GM23338 (cell line): ENCODE data around the gene SLC26A1. TPM values are rescaled to one million over a fixed set of nuclear protein-coding genes. Genes with fewer than 3 reads are reported as not detected.

Experiments used
- ATAC-seq: fragments of 200-7000 bp; cut with Tn5 transposase; 3 replicates; pipeline ENCODE4 v1.9.1; 2020
- DNase-seq: peaks from one replicate; pipeline ENCODE4 v3.0.0-alpha.2; 2015; ENCODE audit warnings: low spot score
- H2AFZ ChIP-seq: fragments of 200-600 bp; sonication (generic); 2 replicates; pipeline ENCODE4 v1.8.0; 2016; ENCODE audit warnings: antibody characterized with exemption, mild to moderate bottlenecking, moderate library complexity
- H3F3A ChIP-seq: fragments of 200-600 bp; sonication (generic); replicated peaks from 2 replicates; pipeline ENCODE4 v1.8.0; 2017; ENCODE audit warnings: antibody characterized with exemption, mixed run types, low read depth
- H3K27ac ChIP-seq: fragments of 200-600 bp; sonication (generic); 2 replicates; pipeline ENCODE4 v1.6.1; 2016; ENCODE audit warnings: low read depth
- H3K27me3 ChIP-seq: fragments of 200-600 bp; sonication (generic); 2 replicates; pipeline ENCODE4 v1.8.0; 2016; ENCODE audit warnings: mild to moderate bottlenecking, mixed run types, moderate library complexity; ENCODE audit not compliant: insufficient read depth
- H3K36me3 ChIP-seq: fragments of 200-600 bp; sonication (generic); 2 replicates; pipeline ENCODE4 v1.8.0; 2016; ENCODE audit warnings: mild to moderate bottlenecking; ENCODE audit not compliant: insufficient read depth
- H3K4me1 ChIP-seq: fragments of 200-600 bp; sonication (generic); 2 replicates; pipeline ENCODE4 v1.8.0; 2016; ENCODE audit warnings: mild to moderate bottlenecking, moderate library complexity; ENCODE audit not compliant: insufficient read depth
- H3K4me2 ChIP-seq: fragments of 200-600 bp; sonication (generic); 2 replicates; pipeline ENCODE4 v1.7.1; 2017; ENCODE audit warnings: mixed run types
- H3K4me3 ChIP-seq: fragments of 200-600 bp; sonication (generic); 2 replicates; pipeline ENCODE4 v1.6.1; 2016; ENCODE audit warnings: mixed run types
- H3K79me2 ChIP-seq: fragments of 200-600 bp; sonication (generic); replicated peaks from 2 replicates; pipeline ENCODE4 v1.8.0; 2017; ENCODE audit warnings: mild to moderate bottlenecking; ENCODE audit not compliant: insufficient read depth
- H3K9me2 ChIP-seq: fragments of 200-600 bp; sonication (generic); 2 replicates; pipeline ENCODE4 v1.8.0; 2017; ENCODE audit not compliant: insufficient read depth
- H4K20me1 ChIP-seq: fragments of 200-600 bp; sonication (generic); replicated peaks from 2 replicates; pipeline ENCODE4 v1.8.0; 2017; ENCODE audit warnings: mild to moderate bottlenecking; ENCODE audit not compliant: insufficient read depth
- H3K27ac Mint-ChIP-seq: 2 replicates; pipeline ENCODE4 v1.8.0; 2020; ENCODE audit warnings: inconsistent platforms, mild to moderate bottlenecking, moderate library complexity, mixed read lengths
- H3K27me3 Mint-ChIP-seq: 3 replicates; pipeline ENCODE4 v1.8.0; 2022; ENCODE audit warnings: low read depth, mild to moderate bottlenecking, moderate library complexity, mixed read lengths, inconsistent platforms; ENCODE audit not compliant: insufficient read depth, poor library complexity
- H3K36me3 Mint-ChIP-seq: 3 replicates; pipeline ENCODE4 v1.8.0; 2021; ENCODE audit warnings: low read depth, mild to moderate bottlenecking, inconsistent platforms, moderate library complexity, mixed read lengths
- H3K4me1 Mint-ChIP-seq: 3 replicates; pipeline ENCODE4 v1.8.0; 2020; ENCODE audit warnings: mild to moderate bottlenecking, inconsistent platforms, mixed read lengths
- H3K4me3 Mint-ChIP-seq: 3 replicates; pipeline ENCODE4 v1.8.0; 2021; ENCODE audit warnings: moderate library complexity, mild to moderate bottlenecking, inconsistent platforms, mixed read lengths
- H3K9me3 Mint-ChIP-seq: 3 replicates; pipeline ENCODE4 v1.8.0; 2020; ENCODE audit warnings: moderate library complexity, mild to moderate bottlenecking, inconsistent platforms, mixed read lengths
- EZH2phosphoT487 ChIP-seq: fragments of 200-600 bp; sonication (generic); IDR thresholded peaks from one replicate; pipeline ENCODE4 v1.8.1; 2018; ENCODE audit warnings: antibody characterized with exemption; ENCODE audit not compliant: unreplicated experiment
- JUNB ChIP-seq: IDR thresholded peaks from one replicate; pipeline ENCODE4 v1.6.1; 2016; ENCODE audit warnings: antibody characterized with exemption; ENCODE audit not compliant: unreplicated experiment
- POLR2AphosphoS5 ChIP-seq: IDR thresholded peaks from 2 replicates; pipeline ENCODE4 v1.6.1; 2016; ENCODE audit warnings: antibody characterized with exemption, low read depth
- STAT1 ChIP-seq: IDR thresholded peaks from one replicate; pipeline ENCODE4 v1.6.1; 2016; ENCODE audit warnings: antibody characterized with exemption; ENCODE audit not compliant: unreplicated experiment
- ZNF331 ChIP-seq: fragments of 250-450 bp; sonication (Bioruptor Pico); IDR thresholded peaks from 2 replicates; pipeline ENCODE4 v1.5.0; 2020; ENCODE audit warnings: low read depth, mild to moderate bottlenecking, moderate library complexity
- polyA plus RNA-seq: library from polyadenylated mRNA; unstranded; fragments of >200 nt; fragmentation: Nextera tagmentation; extraction: Ambion mirVana; gene quantifications from 2 replicates; pipeline ENCODE4 v1.2.1, GENCODE V29; 2016
- total RNA-seq: library from RNA; depleted of rRNA; stranded (reverse); fragments of >200 nt; shearing (Covaris generic); gene quantifications from 2 replicates; pipeline ENCODE4 v1.2.3, GENCODE V29; 2014
- TF ChIP-seq, protein P1 (sequence below), 2 experiments: fragments of 200-600 bp in 1 of 2; sonication (generic) in 1 of 2; conservative IDR thresholded peaks; 2 replicates each; pipeline versions ENCODE4 v1.5.1 to v1.6.1; 2016 to 2017; ENCODE audit warnings: antibody characterized with exemption in 2 of 2, low read depth in 2 of 2, mild to moderate bottlenecking in 2 of 2, moderate library complexity in 1 of 2

Gene SLC26A1
- total and polyA plus RNA-seq, 2 experiments from 2014 or later = 0.10 to 0.27 TPM

DNA sequence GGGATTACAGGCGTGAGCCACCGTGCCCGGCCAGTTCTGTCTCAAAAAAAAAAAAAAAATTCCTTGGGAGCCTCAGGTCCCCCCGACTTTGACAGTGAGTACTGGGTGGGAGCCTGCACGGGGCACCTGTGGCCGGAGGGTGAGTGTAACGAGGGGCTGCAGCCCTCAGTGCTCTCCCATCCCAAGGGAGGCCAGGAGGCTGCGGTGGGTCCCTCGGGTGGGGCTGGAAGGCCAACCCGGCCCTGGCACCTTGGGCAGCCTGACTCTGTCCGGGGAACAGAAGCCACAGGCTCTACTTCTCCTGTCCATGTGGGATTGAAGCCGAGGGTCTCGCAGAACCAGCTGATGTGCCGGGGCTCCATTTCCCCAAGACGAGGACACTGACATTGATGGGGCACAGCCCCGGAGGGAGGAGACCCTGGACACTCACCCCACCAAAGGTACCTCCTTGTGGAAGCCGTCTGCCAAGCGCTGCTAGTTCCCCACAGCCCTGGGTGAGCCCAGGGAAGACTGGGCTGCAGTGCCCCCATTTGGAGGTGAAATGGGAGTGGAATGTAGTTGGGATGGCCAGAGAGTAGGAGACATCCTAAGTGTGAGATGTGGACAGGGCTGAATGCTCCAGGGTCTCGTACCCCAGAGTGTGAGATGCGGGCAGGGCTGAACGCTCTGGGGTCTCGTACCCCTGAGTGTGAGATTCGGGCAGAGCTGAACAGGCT, 2.3 kb upstream of the SLC26A1 start:
- no peaks in the 10 kb centered on the region for H3K9me2 ChIP-seq
- H3K4me3 ChIP-seq = no peak overlapping the region
- H3K4me1 Mint-ChIP-seq = peaks cover 4% of the 10 kb centered on the region; the same call in 2 of the 3 replicates
- no peak overlapping the region for H3K4me2 ChIP-seq
- no peaks in the 10 kb centered on the region; the same call in 1 of the 2 replicates for H4K20me1 ChIP-seq
- no peaks in the 10 kb centered on the region for H3K9me3 Mint-ChIP-seq
- H3K4me1 ChIP-seq = no peaks in the 10 kb centered on the region; the same call in 1 of the 2 replicates
- peaks cover 44% of the 10 kb centered on the region for H3K27me3 Mint-ChIP-seq
- H3K36me3 Mint-ChIP-seq = no peaks in the 10 kb centered on the region
- H3K27me3 ChIP-seq = peaks cover 47% of the 10 kb centered on the region
- H3K4me3 Mint-ChIP-seq = no peak overlapping the region
- no peak overlapping the region for H3K27ac ChIP-seq
- H2AFZ ChIP-seq = no peak overlapping the region
- H3K27ac Mint-ChIP-seq = no peak overlapping the region
- no peaks in the 10 kb centered on the region for H3F3A ChIP-seq
- no peak for TF ChIP-seq ZNF331
- TF ChIP-seq, protein P1, sequence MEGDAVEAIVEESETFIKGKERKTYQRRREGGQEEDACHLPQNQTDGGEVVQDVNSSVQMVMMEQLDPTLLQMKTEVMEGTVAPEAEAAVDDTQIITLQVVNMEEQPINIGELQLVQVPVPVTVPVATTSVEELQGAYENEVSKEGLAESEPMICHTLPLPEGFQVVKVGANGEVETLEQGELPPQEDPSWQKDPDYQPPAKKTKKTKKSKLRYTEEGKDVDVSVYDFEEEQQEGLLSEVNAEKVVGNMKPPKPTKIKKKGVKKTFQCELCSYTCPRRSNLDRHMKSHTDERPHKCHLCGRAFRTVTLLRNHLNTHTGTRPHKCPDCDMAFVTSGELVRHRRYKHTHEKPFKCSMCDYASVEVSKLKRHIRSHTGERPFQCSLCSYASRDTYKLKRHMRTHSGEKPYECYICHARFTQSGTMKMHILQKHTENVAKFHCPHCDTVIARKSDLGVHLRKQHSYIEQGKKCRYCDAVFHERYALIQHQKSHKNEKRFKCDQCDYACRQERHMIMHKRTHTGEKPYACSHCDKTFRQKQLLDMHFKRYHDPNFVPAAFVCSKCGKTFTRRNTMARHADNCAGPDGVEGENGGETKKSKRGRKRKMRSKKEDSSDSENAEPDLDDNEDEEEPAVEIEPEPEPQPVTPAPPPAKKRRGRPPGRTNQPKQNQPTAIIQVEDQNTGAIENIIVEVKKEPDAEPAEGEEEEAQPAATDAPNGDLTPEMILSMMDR (conservative IDR thresholded peaks at IDR 0.05; ENCODE audit: low read depth in 2 of 2) = peak in 1 of 2 experiments; percentile 55; a peak in 2 of 4 replicates
- peak; percentile 17 for ATAC-seq
- H3K79me2 ChIP-seq = no peaks in the 10 kb centered on the region
- no peaks in the 10 kb centered on the region for H3K36me3 ChIP-seq
- no peak for DNase-seq

DNA sequence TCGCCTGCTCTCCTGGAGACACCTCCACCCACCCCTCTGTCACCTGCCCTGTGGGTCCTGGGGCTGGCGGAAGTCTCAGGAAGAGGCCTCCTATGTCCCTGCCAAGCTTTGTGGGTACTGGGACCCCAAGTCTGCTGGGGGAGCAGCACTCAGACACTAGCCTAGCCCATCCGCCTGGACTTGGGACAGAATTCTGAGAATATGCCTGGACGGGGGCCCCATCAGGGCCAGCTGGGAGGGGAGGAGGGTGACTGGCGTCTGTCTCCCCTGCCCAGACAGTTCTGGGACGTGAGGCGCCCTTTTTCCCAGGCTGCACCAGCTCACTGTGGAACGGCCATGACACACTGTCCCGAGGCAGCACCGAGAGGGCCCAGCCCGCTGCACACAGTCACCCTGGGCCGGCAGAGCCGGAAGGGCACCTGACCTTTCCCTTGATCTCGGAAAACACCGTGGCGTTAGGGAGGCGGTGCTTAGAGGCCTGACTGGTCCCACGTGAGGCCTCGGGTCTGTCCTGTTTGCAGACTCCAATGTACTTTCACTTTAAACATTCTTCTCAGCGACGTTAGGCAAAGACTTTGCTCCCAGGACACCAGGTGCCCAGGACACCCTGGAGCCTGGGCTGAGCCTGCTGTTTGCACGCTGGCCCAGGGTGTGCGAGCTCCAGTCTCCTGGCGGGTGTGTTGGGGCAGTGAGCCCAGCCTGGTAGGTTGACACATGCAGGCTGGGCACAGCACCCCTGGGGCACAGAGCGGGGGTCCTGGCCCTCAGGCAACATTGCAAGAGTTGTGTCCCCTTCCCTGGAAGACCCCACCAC, 700 bp downstream of the SLC26A1 start:
- H3K79me2 ChIP-seq = no peaks in the 10 kb centered on the region
- H4K20me1 ChIP-seq = no peaks in the 10 kb centered on the region
- no peak overlapping the region for H2AFZ ChIP-seq
- no peaks in the 10 kb centered on the region for H3K36me3 Mint-ChIP-seq
- no peaks in the 10 kb centered on the region for H3K36me3 ChIP-seq
- ATAC-seq = no peak
- TF ChIP-seq JUNB = no peak
- no peak for TF ChIP-seq STAT1
- no peak for TF ChIP-seq EZH2phosphoT487
- TF ChIP-seq, protein P1 (conservative IDR thresholded peaks at IDR 0.05; ENCODE audit: low read depth in 2 of 2) = no peak
- no peak for TF ChIP-seq POLR2AphosphoS5
- H3K9me3 Mint-ChIP-seq = no peaks in the 10 kb centered on the region
- peaks cover 2% of the 10 kb centered on the region; the same call in 1 of the 3 replicates for H3K4me1 Mint-ChIP-seq
- H3K27ac ChIP-seq = no peak overlapping the region
- peaks cover 22% of the 10 kb centered on the region for H3K27me3 Mint-ChIP-seq
- peaks cover 20% of the 10 kb centered on the region for H3K27me3 ChIP-seq
- no peak overlapping the region for H3K4me3 Mint-ChIP-seq
- no peaks in the 10 kb centered on the region for H3K9me2 ChIP-seq
- no peak overlapping the region for H3K27ac Mint-ChIP-seq
- DNase-seq = no peak
- no peaks in the 10 kb centered on the region for H3K4me1 ChIP-seq
- H3F3A ChIP-seq = 0 out of 2 replicates have a peak, but pooled peaks cover under 1% of the 10 kb centered on the region
- H3K4me3 ChIP-seq = no peak overlapping the region
- H3K4me2 ChIP-seq = no peak overlapping the region
